SK-N-SH (cell line): Measurements from ENCODE around the gene UCK2. TPM values are rescaled to one million over a fixed set of nuclear protein-coding genes. Genes with fewer than 3 reads are reported as not detected.

Source experiments
- CTCF ChIA-PET: fragments of 300-600, 350-600 bp; formaldehyde crosslinking; extraction: SDS; loops from one replicate; lab custom pipeline; 2021; lab: Yijun Ruan, JAX
- POLR2A ChIA-PET: fragments of 350-600 bp; sonication (Branson Sonifier 250); formaldehyde crosslinking; extraction: SDS; loops from one replicate; lab custom pipeline; 2020; ENCODE audit warnings: antibody characterized with exemption, inconsistent platforms; lab: Yijun Ruan, JAX
- DNase-seq: peaks from one replicate; pipeline ENCODE4 v3.0.0; 2012
- H2AFZ ChIP-seq: fragments of 200-600 bp; sonication (generic); 2 replicates; pipeline ENCODE4 v1.8.1; 2016; ENCODE audit warnings: antibody characterized with exemption, mild to moderate bottlenecking, low read depth
- H3F3A ChIP-seq: fragments of 200-600 bp; sonication (generic); replicated peaks from 2 replicates; pipeline ENCODE3; 2016; ENCODE audit warnings: antibody characterized with exemption, mild to moderate bottlenecking; ENCODE audit not compliant: insufficient read depth
- H3K27ac ChIP-seq, 2 experiments: fragments of 200-500 bp in 1 of 2; fragments of 200-600 bp in 1 of 2; sonication (Bioruptor generic) in 1 of 2; sonication (generic), shearing (Covaris generic) in 1 of 2; 2 replicates each; pipeline versions ENCODE4 v1.5.1 to v1.6.1; 2014 to 2016; ENCODE audit warnings: low read depth in 2 of 2, inconsistent platforms in 1 of 2, low read length in 1 of 2, mild to moderate bottlenecking in 1 of 2, mixed read lengths in 1 of 2
- H3K27me3 ChIP-seq: fragments of 200-600 bp; sonication (generic), shearing (Covaris generic); 2 replicates; pipeline ENCODE4 v1.6.1; 2016; ENCODE audit warnings: mixed run types; ENCODE audit not compliant: insufficient read depth
- H3K36me3 ChIP-seq, 2 experiments: fragments of 200-500 bp in 1 of 2; fragments of 200-600 bp in 1 of 2; sonication (Bioruptor generic) in 1 of 2; sonication (generic) in 1 of 2; replicated peaks in 1 of 2; 2 replicates each; pipeline versions ENCODE3 to v1.5.1; 2014 to 2016; ENCODE audit warnings: low read length in 1 of 2, mild to moderate bottlenecking in 1 of 2; ENCODE audit not compliant: insufficient read depth in 2 of 2, control insufficient read depth in 1 of 2
- H3K4me1 ChIP-seq, 2 experiments: fragments of 200-500 bp in 1 of 2; fragments of 200-600 bp in 1 of 2; sonication (Bioruptor generic) in 1 of 2; sonication (generic), shearing (Covaris generic) in 1 of 2; 2 replicates each; pipeline versions ENCODE4 v1.5.1 to v1.6.1; 2014 to 2016; ENCODE audit warnings: low read depth in 1 of 2, low read length in 1 of 2, mixed run types in 1 of 2; ENCODE audit not compliant: insufficient read depth in 2 of 2, control insufficient read depth in 1 of 2
- H3K4me2 ChIP-seq: fragments of 200-600 bp; sonication (generic), shearing (Covaris generic); 2 replicates; pipeline ENCODE4 v1.6.1; 2017; ENCODE audit warnings: mixed run types
- H3K4me3 ChIP-seq, 2 experiments: fragments of 200-500 bp in 1 of 2; fragments of 200-600 bp in 1 of 2; sonication (Bioruptor generic) in 1 of 2; sonication (generic), shearing (Covaris generic) in 1 of 2; 2 replicates each; pipeline versions ENCODE4 v1.5.1 to v1.8.1; 2014 to 2016; ENCODE audit warnings: low read depth in 2 of 2, inconsistent platforms in 1 of 2, low read length in 1 of 2, mild to moderate bottlenecking in 1 of 2, mixed read lengths in 1 of 2, moderate library complexity in 1 of 2
- H3K79me2 ChIP-seq: fragments of 200-600 bp; sonication (generic); 2 replicates; pipeline ENCODE4 v1.8.1; 2017; ENCODE audit warnings: mild to moderate bottlenecking; ENCODE audit not compliant: insufficient read depth
- H3K9ac ChIP-seq: fragments of 200-600 bp; sonication (generic); 2 replicates; pipeline ENCODE4 v1.6.1; 2017; ENCODE audit warnings: mixed run types
- H3K9me2 ChIP-seq: fragments of 200-600 bp; sonication (generic); 2 replicates; pipeline ENCODE4 v1.6.1; 2017; ENCODE audit warnings: mixed run types
- H3K9me3 ChIP-seq: fragments of 200-600 bp; sonication (generic); 2 replicates; pipeline ENCODE4 v1.6.1; 2017; ENCODE audit warnings: mixed run types, mild to moderate bottlenecking, moderate library complexity
- H4K20me1 ChIP-seq: fragments of 200-600 bp; sonication (generic); 2 replicates; pipeline ENCODE4 v1.6.1; 2017; ENCODE audit warnings: mild to moderate bottlenecking, mixed run types; ENCODE audit not compliant: insufficient read depth
- CTCF ChIP-seq: fragments of 200-600 bp; sonication (generic); IDR thresholded peaks from 2 replicates; pipeline ENCODE4 v1.6.1; 2017; ENCODE audit warnings: antibody characterized with exemption, mild to moderate bottlenecking, moderate library complexity
- EZH2phosphoT487 ChIP-seq: fragments of 200-600 bp; sonication (generic); IDR thresholded peaks from 2 replicates; pipeline ENCODE4 v1.6.1; 2017; ENCODE audit warnings: low read depth, mixed run types, mild to moderate bottlenecking, antibody characterized with exemption, moderate library complexity, borderline replicate concordance
- FOSL2 ChIP-seq: IDR thresholded peaks from 2 replicates; pipeline ENCODE4 v1.4.0; 2012; ENCODE audit warnings: low read depth, mild to moderate bottlenecking, moderate library complexity, borderline replicate concordance
- GATA2 ChIP-seq: sonication (generic); formaldehyde crosslinking; IDR thresholded peaks from 2 replicates; pipeline ENCODE4 v1.5.0; 2020; ENCODE audit warnings: mild to moderate bottlenecking, missing genetic modification reagents
- MAX ChIP-seq: IDR thresholded peaks from 2 replicates; pipeline ENCODE4 v1.4.0; 2012; ENCODE audit warnings: low read depth
- MEF2A ChIP-seq: IDR thresholded peaks from 2 replicates; pipeline ENCODE4 v1.4.0; 2012; ENCODE audit warnings: low read depth, borderline replicate concordance
- MXI1 ChIP-seq: IDR thresholded peaks from 2 replicates; pipeline ENCODE4 v1.6.1; 2012; ENCODE audit warnings: mild to moderate bottlenecking, low read depth, low read length, improper control_type of control experiment
- RFX5 ChIP-seq: IDR thresholded peaks from 2 replicates; pipeline ENCODE4 v1.6.1; 2012; ENCODE audit warnings: mild to moderate bottlenecking, improper control_type of control experiment, low read length
- SIN3A ChIP-seq: IDR thresholded peaks from 2 replicates; pipeline ENCODE4 v1.6.1; 2012; ENCODE audit warnings: low read depth, mild to moderate bottlenecking, low read length, moderate library complexity, borderline replicate concordance
- TCF12 ChIP-seq: IDR thresholded peaks from 2 replicates; pipeline ENCODE4 v1.4.0; 2012
- USF2 ChIP-seq: fragments of 150-350 bp; IDR thresholded peaks from 2 replicates; pipeline ENCODE4 v1.6.1; 2017; ENCODE audit warnings: antibody characterized with exemption, low read length, low read depth, borderline replicate concordance
- ZBTB33 ChIP-seq: IDR thresholded peaks from 2 replicates; pipeline ENCODE4 v1.4.0; 2012; ENCODE audit warnings: low read depth, borderline replicate concordance
- WGBS: methylation state at CpG from one replicate; pipeline ENCODE4 v1.1.6; 2017; ENCODE audit warnings: low lambda C conversion rate; 5-methylcytosine and 5-hydroxymethylcytosine counted together
- polyA plus RNA-seq, 3 experiments: library from polyadenylated mRNA; depleted of rRNA; stranded (reverse); fragments of >200 nt; gene quantifications; 2 replicates each; pipeline ENCODE4 v1.2.3, GENCODE V29; 2012

UCK2 gene
- polyA plus RNA-seq, 1 of the 3 experiments (the other 2 are of a cell fraction), result 53.7 TPM

- WGBS, result 98% methylated on average over 8 of the region's 9 CpGs
- peaks cover 0 to 6% of the 10 kb centered on the region in 2 experiments; a peak in 1 of 4 replicates for H3K4me1 ChIP-seq
- no peaks in the 10 kb centered on the region for H3K36me3 ChIP-seq
- no peak overlapping the region for H3K4me3 ChIP-seq
- POLR2A ChIA-PET, result no interaction called here
- no peaks in the 10 kb centered on the region for H3F3A ChIP-seq
- no peak overlapping the region for H3K4me2 ChIP-seq
- CTCF ChIA-PET, result interaction anchor here (0.8 to 1.6 kb wide), 3 partner anchors 20 to 34 kb away, joined by 3 to 6 read pairs (median 4); no protein-coding TSS in a partner anchor
- peaks cover 76% of the 10 kb centered on the region for H3K79me2 ChIP-seq
- H3K9ac ChIP-seq, result no peak overlapping the region
- no peak overlapping the region for H2AFZ ChIP-seq
- H3K9me2 ChIP-seq, result no peaks in the 10 kb centered on the region
- TF ChIP-seq MEF2A (no peak), MXI1 (no peak), TCF12 (no peak), CTCF (no peak), SIN3A (no peak), MAX (no peak), EZH2phosphoT487 (no peak), FOSL2 (no peak), RFX5 (no peak), USF2 (no peak), ZBTB33 (no peak), GATA2 (no peak)
- no peaks in the 10 kb centered on the region for H4K20me1 ChIP-seq
- H3K27ac ChIP-seq, result no peak overlapping the region
- no peaks in the 10 kb centered on the region for H3K27me3 ChIP-seq
- no peaks in the 10 kb centered on the region for H3K9me3 ChIP-seq
- no peak for DNase-seq
Observed at GRCh38 chr1:165884009-165884689, 56.7 kb downstream of the UCK2 start.
